Activated naive CD8-positive, alpha-beta T cell treated with anti-CD3 and anti-CD28 coated beads for 36 hours (primary cell): ENCODE results near the gene FBXO28. TPM values are rescaled to one million over a fixed set of nuclear protein-coding genes. Genes with fewer than 3 reads are reported as not detected.
A peak's percentile ranks its signal among the peaks of the same experiment; 100 is the strongest.

ENCODE experiments used
- DNase-seq: peaks from one replicate; pipeline ENCODE4 v3.0.0; 2021
- H3K27ac Mint-ChIP-seq: one replicate; pipeline ENCODE4 v1.8.0; 2022; ENCODE audit warnings: mild to moderate bottlenecking, moderate library complexity, mixed read lengths
- H3K27me3 Mint-ChIP-seq: one replicate; pipeline ENCODE4 v1.8.0; 2022; ENCODE audit warnings: mild to moderate bottlenecking, mixed read lengths
- H3K36me3 Mint-ChIP-seq: one replicate; pipeline ENCODE4 v1.8.0; 2021; ENCODE audit warnings: mild to moderate bottlenecking, mixed read lengths
- H3K4me1 Mint-ChIP-seq: one replicate; pipeline ENCODE4 v1.8.0; 2021; ENCODE audit warnings: mixed read lengths
- H3K4me3 Mint-ChIP-seq: one replicate; pipeline ENCODE4 v1.8.0; 2022; ENCODE audit warnings: mild to moderate bottlenecking, moderate library complexity, mixed read lengths
- H3K9me3 Mint-ChIP-seq: one replicate; pipeline ENCODE4 v1.8.0; 2022; ENCODE audit warnings: mixed read lengths
- total RNA-seq, 2 experiments: library from RNA; stranded (reverse); gene quantifications; one replicate each; pipeline ENCODE4 v1.2.3, GENCODE V29; 2021

The FBXO28 gene
- total RNA-seq, 2 experiments from 2014 or later = 28.6 to 29.7 TPM

GRCh38 chr1:224114787-224115175 is 870 bp downstream of the FBXO28 start:
- H3K4me1 Mint-ChIP-seq = peaks cover 31% of the 10 kb centered on the region
- peaks cover 3% of the 10 kb centered on the region for H3K27me3 Mint-ChIP-seq
- DNase-seq = no peak
- peaks cover 1% of the 10 kb centered on the region for H3K36me3 Mint-ChIP-seq
- H3K27ac Mint-ChIP-seq = peak overlapping the region; percentile 84
- no peaks in the 10 kb centered on the region for H3K9me3 Mint-ChIP-seq
- H3K4me3 Mint-ChIP-seq = peak overlapping the region; percentile 87

- H3K27ac Mint-ChIP-seq = no peak overlapping the region
- H3K36me3 Mint-ChIP-seq = peaks cover 1% of the 10 kb centered on the region
Observed at GRCh38 chr1:224116131-224116530, 2.2 kb downstream of the FBXO28 start.

GRCh38 chr1:224118688-224119087 is 4.8 kb downstream of the FBXO28 start:
- Mint-ChIP-seq H3K4me1 (peaks cover 39% of the 10 kb centered on the region), H3K27ac (no peak overlapping the region), H3K9me3 (no peaks in the 10 kb centered on the region), H3K4me3 (no peak overlapping the region), H3K36me3 (peaks cover 1% of the 10 kb centered on the region), H3K27me3 (no peaks in the 10 kb centered on the region)
- DNase-seq = no peak

More at GRCh38 chr1:224116131-224116530, 2.2 kb downstream of the FBXO28 start:
- Mint-ChIP-seq H3K9me3 (no peaks in the 10 kb centered on the region), H3K27me3 (no peaks in the 10 kb centered on the region), H3K4me1 (peaks cover 35% of the 10 kb centered on the region), H3K4me3 (peak overlapping the region; percentile 70)
- no peak for DNase-seq

GRCh38 chr1:224123136-224123535 is 9.2 kb downstream of the FBXO28 start:
- Mint-ChIP-seq H3K27me3 (no peaks in the 10 kb centered on the region), H3K27ac (no peak overlapping the region), H3K36me3 (peaks cover 4% of the 10 kb centered on the region), H3K9me3 (no peaks in the 10 kb centered on the region), H3K4me3 (no peak overlapping the region), H3K4me1 (peaks cover 31% of the 10 kb centered on the region)
- DNase-seq = no peak

- no peak overlapping the region for H3K27ac Mint-ChIP-seq
- peaks cover 27% of the 10 kb centered on the region for H3K4me1 Mint-ChIP-seq
- H3K36me3 Mint-ChIP-seq = peaks cover 3% of the 10 kb centered on the region
- H3K4me3 Mint-ChIP-seq = no peak overlapping the region
- H3K27me3 Mint-ChIP-seq = no peaks in the 10 kb centered on the region
- no peak for DNase-seq
- H3K9me3 Mint-ChIP-seq = no peaks in the 10 kb centered on the region
Observed at GRCh38 chr1:224124220-224124619, 10.3 kb downstream of the FBXO28 start.

- H3K4me1 Mint-ChIP-seq = peaks cover 10% of the 10 kb centered on the region
- H3K36me3 Mint-ChIP-seq = peaks cover 28% of the 10 kb centered on the region
- H3K9me3 Mint-ChIP-seq = no peaks in the 10 kb centered on the region
- H3K27me3 Mint-ChIP-seq = no peaks in the 10 kb centered on the region
- no peak overlapping the region for H3K4me3 Mint-ChIP-seq
- no peak overlapping the region for H3K27ac Mint-ChIP-seq
- DNase-seq = no peak
Observed at GRCh38 chr1:224127925-224128819, 14.3 kb downstream of the FBXO28 start.

GRCh38 chr1:224131253-224131652 is 17.3 kb downstream of the FBXO28 start:
- Mint-ChIP-seq H3K4me1 (peaks cover 4% of the 10 kb centered on the region), H3K9me3 (no peaks in the 10 kb centered on the region), H3K27ac (no peak overlapping the region)

GRCh38 chr1:224132901-224133300 is 19.0 kb downstream of the FBXO28 start:
- peaks cover 26% of the 10 kb centered on the region for H3K36me3 Mint-ChIP-seq
- no peak overlapping the region for H3K4me3 Mint-ChIP-seq
- DNase-seq = no peak
- no peaks in the 10 kb centered on the region for H3K27me3 Mint-ChIP-seq
- H3K4me1 Mint-ChIP-seq = no peaks in the 10 kb centered on the region
- H3K9me3 Mint-ChIP-seq = no peaks in the 10 kb centered on the region
- H3K27ac Mint-ChIP-seq = no peak overlapping the region

More at GRCh38 chr1:224131253-224131652, 17.3 kb downstream of the FBXO28 start:
- H3K27me3 Mint-ChIP-seq = no peaks in the 10 kb centered on the region
- H3K4me3 Mint-ChIP-seq = no peak overlapping the region
- DNase-seq = no peak
- H3K36me3 Mint-ChIP-seq = peaks cover 26% of the 10 kb centered on the region

GRCh38 chr1:224133741-224134299 is 19.9 kb downstream of the FBXO28 start:
- H3K27me3 Mint-ChIP-seq = no peaks in the 10 kb centered on the region
- no peaks in the 10 kb centered on the region for H3K9me3 Mint-ChIP-seq
- H3K27ac Mint-ChIP-seq = no peak overlapping the region
- H3K4me1 Mint-ChIP-seq = no peaks in the 10 kb centered on the region
- H3K4me3 Mint-ChIP-seq = no peak overlapping the region
- no peak for DNase-seq
- peaks cover 26% of the 10 kb centered on the region for H3K36me3 Mint-ChIP-seq

GRCh38 chr1:224137518-224137917 is 23.6 kb downstream of the FBXO28 start:
- H3K27me3 Mint-ChIP-seq = no peaks in the 10 kb centered on the region
- peaks cover 2% of the 10 kb centered on the region for H3K36me3 Mint-ChIP-seq
- H3K9me3 Mint-ChIP-seq = no peaks in the 10 kb centered on the region
- no peak overlapping the region for H3K4me3 Mint-ChIP-seq
- H3K4me1 Mint-ChIP-seq = no peaks in the 10 kb centered on the region
- H3K27ac Mint-ChIP-seq = no peak overlapping the region
- DNase-seq = no peak

- Mint-ChIP-seq H3K4me1 (no peaks in the 10 kb centered on the region), H3K9me3 (no peaks in the 10 kb centered on the region), H3K36me3 (peaks cover 2% of the 10 kb centered on the region), H3K27me3 (no peaks in the 10 kb centered on the region), H3K27ac (no peak overlapping the region), H3K4me3 (no peak overlapping the region)
- DNase-seq = no peak
Observed at GRCh38 chr1:224138198-224138597, 24.3 kb downstream of the FBXO28 start.

GRCh38 chr1:224141693-224142092 is 27.8 kb downstream of the FBXO28 start:
- Mint-ChIP-seq H3K4me1 (no peaks in the 10 kb centered on the region), H3K27ac (no peak overlapping the region), H3K27me3 (no peaks in the 10 kb centered on the region), H3K9me3 (no peaks in the 10 kb centered on the region), H3K36me3 (no peaks in the 10 kb centered on the region), H3K4me3 (no peak overlapping the region)
- no peak for DNase-seq

- Mint-ChIP-seq H3K36me3 (peaks cover 10% of the 10 kb centered on the region), H3K4me1 (peaks cover 4% of the 10 kb centered on the region), H3K4me3 (no peak overlapping the region), H3K27me3 (no peaks in the 10 kb centered on the region), H3K9me3 (no peaks in the 10 kb centered on the region), H3K27ac (no peak overlapping the region)
- no peak for DNase-seq
Observed at GRCh38 chr1:224149709-224150108, 35.8 kb downstream of the FBXO28 start.

- DNase-seq = no peak
- Mint-ChIP-seq H3K9me3 (no peaks in the 10 kb centered on the region), H3K36me3 (peaks cover 10% of the 10 kb centered on the region), H3K27ac (no peak overlapping the region), H3K4me1 (peaks cover 4% of the 10 kb centered on the region), H3K4me3 (no peak overlapping the region), H3K27me3 (no peaks in the 10 kb centered on the region)
Observed at GRCh38 chr1:224151117-224151516, 37.2 kb downstream of the FBXO28 start.

GRCh38 chr1:224157316-224157715 is 43.4 kb downstream of the FBXO28 start:
- Mint-ChIP-seq H3K4me1 (no peaks in the 10 kb centered on the region), H3K4me3 (no peak overlapping the region), H3K9me3 (no peaks in the 10 kb centered on the region), H3K27ac (no peak overlapping the region), H3K36me3 (peaks cover 8% of the 10 kb centered on the region), H3K27me3 (no peaks in the 10 kb centered on the region)
- DNase-seq = no peak

- H3K9me3 Mint-ChIP-seq = no peaks in the 10 kb centered on the region
- no peak overlapping the region for H3K27ac Mint-ChIP-seq
- no peaks in the 10 kb centered on the region for H3K4me1 Mint-ChIP-seq
- peaks cover 6% of the 10 kb centered on the region for H3K36me3 Mint-ChIP-seq
- H3K27me3 Mint-ChIP-seq = no peaks in the 10 kb centered on the region
- DNase-seq = no peak
- no peak overlapping the region for H3K4me3 Mint-ChIP-seq
Observed at GRCh38 chr1:224159541-224159940, 45.6 kb downstream of the FBXO28 start.
